Left renal pelvis (tissue), 4 donors: ENCODE measurements around the gene MACROD2. TPM values are rescaled to one million over a fixed set of nuclear protein-coding genes. Genes with fewer than 3 reads are reported as not detected.

ENCODE experiments used
- DNase-seq, 4 donors: peaks; one replicate each; pipeline ENCODE4 v3.0.0-alpha.2; 2013; ENCODE audit warnings: low read depth in 4 of 4, low spot score in 3 of 4
- polyA plus RNA-seq, 4 donors: library from polyadenylated mRNA; unstranded; fragments of 120-200 nt; gene quantifications; one replicate each; pipeline ENCODE4 v1.2.1, GENCODE V29; 2013; ENCODE audit not compliant: insufficient read length in 4 of 4

Gene MACROD2
- polyA plus RNA-seq, 4 donors: 7.0 to 17.8 (median 12.7) TPM

GRCh38 chr20:14566505-14566904 is 571.2 kb downstream of the MACROD2 start:
- no peak for DNase-seq

- no peak for DNase-seq
Observed at GRCh38 chr20:14568225-14568624, 572.9 kb downstream of the MACROD2 start.

GRCh38 chr20:14568701-14569100 is 573.4 kb downstream of the MACROD2 start:
- DNase-seq: no peak

DNA sequence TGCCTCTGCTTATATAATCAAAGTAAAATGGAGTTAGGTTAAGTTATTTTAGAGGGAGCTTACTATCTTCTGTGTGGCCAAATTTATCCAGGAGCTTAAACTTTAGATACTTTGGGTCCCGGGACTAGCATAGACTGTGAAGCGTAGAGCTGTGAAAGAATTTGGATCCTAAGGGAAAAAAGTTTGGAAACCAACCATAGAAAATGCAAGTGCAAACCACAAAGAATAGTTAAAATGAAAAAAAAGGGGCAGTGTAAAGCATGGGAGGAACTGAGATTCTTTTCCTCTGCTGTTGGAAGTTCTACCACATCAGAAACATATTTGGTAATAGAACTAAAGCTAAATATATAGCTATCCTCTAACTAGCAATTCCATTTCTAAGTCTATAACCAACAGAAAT is 574.3 kb downstream of the MACROD2 start:
- DNase-seq: no peak

DNA sequence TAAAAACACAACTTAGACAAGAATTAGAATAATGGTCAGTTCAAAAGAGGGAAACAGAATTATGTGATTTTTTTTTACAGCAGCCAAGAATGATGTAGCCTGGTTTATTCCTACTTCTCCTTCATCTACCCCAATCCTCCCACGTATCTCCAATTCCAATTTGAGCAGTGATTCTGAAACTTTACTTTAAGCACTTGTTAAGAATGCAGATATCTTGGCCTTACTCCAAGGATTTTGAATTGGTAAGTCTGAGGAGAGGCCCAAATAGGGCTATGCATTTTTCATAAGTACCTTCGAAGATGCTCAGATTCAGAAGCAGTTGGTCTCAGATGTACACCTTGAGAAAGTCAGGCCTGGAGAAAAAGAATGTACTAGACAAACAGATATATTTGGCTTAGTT is 575.5 kb downstream of the MACROD2 start:
- no peak for DNase-seq

GRCh38 chr20:14573676-14574075 is 578.4 kb downstream of the MACROD2 start:
- DNase-seq: no peak

GRCh38 chr20:14576196-14576877 is 581.0 kb downstream of the MACROD2 start:
- no peak for DNase-seq

DNA sequence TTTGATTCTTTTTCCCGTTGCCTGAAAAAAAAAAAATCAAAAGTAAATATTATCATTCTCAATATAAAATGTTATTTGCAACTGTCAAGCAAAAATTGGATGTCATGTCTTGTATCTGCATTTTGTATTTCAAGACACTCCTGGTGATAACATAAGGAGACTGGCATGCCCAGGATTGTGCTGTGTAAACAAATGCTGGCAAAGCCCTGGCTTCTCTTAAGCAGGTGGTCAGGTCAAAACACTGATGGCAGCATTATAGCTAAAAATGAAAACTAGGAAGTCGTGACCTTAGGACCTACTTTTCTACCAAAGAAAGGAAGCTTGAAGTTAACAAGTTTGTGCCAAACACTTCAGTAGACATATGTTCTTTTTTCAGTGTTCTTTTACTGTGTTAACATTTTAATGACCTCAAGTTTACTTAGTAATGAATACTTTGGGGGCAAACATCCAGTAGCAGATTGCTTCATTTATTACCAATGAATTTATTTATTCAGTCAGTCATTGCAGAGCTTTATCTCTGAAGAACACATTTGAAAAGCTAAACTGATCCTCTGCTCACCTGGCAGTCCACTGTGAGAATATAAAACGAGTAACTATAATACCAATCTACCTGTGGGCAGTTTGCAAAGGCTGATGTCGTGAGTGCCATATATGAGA is 585.2 kb downstream of the MACROD2 start:
- DNase-seq: no peak

DNA sequence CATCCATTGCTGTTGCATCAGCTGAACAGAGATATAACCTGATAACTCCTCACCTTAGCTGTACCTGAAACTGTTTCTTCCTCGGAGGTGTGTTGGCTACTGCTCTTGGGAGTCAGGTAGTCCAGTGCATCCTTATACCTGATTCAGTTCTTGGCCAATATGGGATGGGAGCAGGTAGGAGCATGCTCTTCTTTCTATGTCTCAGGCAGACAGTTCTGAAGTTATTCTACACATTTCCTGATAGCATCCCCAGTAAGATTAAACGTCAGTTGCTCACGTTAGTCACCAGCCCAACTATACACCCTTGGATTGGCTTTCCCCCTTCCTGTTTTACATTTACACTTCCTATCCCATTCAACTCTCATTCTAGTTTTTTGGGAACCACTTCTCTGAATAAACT is 586.4 kb downstream of the MACROD2 start:
- no peak for DNase-seq

DNA sequence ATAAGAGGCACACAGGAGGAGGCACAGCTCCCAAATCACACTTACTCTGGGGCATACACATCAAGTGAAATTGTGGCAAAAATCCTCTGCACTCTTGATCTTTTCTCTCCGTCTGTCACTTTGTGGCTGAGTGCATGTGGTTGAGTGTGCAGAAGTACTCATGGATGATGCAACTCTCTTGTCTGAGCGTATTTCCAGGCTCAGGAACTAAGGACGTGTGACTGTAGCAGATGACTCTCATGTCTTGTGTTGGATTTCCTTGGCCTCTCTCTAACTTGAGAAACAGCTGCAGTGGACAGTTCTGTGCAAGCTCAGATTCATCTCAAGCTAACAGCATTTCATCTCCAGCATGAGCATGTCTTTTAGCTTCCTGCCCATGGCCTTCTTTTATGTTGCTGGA is 587.5 kb downstream of the MACROD2 start:
- DNase-seq: no peak

GRCh38 chr20:14583413-14583812 is 588.1 kb downstream of the MACROD2 start:
- DNase-seq: no peak

GRCh38 chr20:14589383-14589782 is 594.1 kb downstream of the MACROD2 start:
- DNase-seq: no peak

DNA sequence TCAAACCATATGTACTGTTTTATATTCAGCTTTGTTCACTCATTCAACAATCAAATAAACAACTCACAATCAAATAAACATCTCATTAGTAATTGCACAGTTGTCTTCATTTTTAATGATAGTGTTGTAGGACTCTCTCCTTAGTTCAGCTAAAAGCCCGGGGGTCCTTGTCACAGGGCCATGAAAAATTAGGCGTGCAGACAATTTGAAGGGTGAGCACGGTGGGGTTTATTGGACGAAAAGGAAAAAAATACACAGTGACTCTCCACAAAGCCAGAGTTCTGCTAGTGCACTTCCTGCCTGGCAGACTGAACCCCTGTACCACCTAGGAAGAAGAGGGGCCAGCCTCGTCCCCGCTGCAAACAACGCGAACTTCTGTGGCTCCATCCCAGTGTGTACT is 599.7 kb downstream of the MACROD2 start:
- DNase-seq: no peak

DNA sequence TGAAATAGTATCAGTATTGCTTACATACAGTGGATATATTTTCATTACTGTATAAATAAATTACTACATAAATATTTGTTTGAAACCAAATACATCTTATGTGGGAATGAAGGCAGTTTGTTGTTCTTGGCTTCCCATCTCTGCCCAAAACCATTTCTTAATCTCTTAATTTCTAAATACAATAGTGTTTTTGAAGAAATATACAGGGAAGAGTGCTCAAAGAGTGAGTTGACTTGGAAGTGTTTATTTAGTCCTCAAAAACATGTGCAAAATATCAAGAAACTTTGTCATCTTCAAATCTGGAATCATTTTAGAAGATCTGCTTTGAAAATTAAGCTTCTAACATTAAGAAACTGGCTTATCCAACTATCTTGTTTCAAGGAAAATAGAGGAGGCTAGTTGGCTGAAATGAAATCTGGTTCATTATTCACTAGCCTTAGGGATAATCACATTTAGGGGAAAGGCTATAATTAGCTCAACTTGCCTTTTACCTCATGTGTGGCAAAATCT is 601.9 kb downstream of the MACROD2 start:
- no peak for DNase-seq

GRCh38 chr20:14599613-14600012 is 604.3 kb downstream of the MACROD2 start:
- DNase-seq: no peak

DNA sequence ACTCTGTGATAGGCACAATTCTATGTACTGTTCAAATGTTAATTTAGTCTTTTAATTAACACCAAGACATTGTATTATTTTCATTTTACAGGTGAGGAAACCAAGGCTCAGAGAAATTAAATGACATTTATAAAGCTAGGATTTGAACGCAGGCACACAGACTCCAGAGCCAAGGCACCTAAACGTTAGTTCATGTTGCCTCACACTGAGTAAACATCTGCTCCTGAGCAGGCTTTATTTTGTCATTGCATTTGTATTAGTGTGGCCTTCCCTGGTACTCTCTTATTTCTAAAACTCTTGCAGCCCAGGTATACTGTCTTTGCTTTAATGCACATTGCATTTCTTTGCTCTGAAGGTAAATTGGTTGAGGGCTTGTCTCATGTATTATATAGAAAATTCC is 605.2 kb downstream of the MACROD2 start:
- DNase-seq: no peak

- no peak for DNase-seq
Observed at GRCh38 chr20:14604143-14604542, 608.8 kb downstream of the MACROD2 start.

- no peak for DNase-seq
Observed at GRCh38 chr20:14609328-14610221, 614.3 kb downstream of the MACROD2 start.

- DNase-seq: no peak
Observed at GRCh38 chr20:14611479-14611878, 616.2 kb downstream of the MACROD2 start.

DNA sequence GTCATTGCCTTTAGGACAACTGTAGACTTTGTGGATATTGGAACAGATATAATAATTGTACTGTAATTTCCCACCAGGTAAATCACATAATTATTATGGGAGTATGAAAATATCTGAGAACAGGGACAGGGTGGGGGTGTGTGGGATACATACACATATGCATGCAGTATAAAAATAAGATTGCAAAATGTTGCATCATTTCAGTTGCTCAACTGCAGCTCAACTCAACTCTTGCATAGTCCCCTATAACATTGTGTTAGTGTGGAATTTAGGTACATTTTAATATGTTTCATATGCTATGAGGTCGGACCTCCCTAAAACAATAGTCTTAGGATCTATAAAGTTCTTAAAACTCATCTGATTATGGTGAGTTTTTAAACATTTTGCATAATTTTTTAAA is 617.1 kb downstream of the MACROD2 start:
- DNase-seq: no peak

- DNase-seq: no peak
Observed at GRCh38 chr20:14616003-14616402, 620.7 kb downstream of the MACROD2 start.
